Lower lobe of right lung (tissue), 2 donors: ENCODE measurements around the gene TIGAR. TPM values are rescaled to one million over a fixed set of nuclear protein-coding genes. Genes with fewer than 3 reads are reported as not detected.

Experiments used
- ATAC-seq, 2 donors: fragments of 200-7000 bp; cut with Tn5 transposase; one replicate each; pipeline ENCODE4 v1.9.1; 2020 to 2022; ENCODE audit warnings: mild to moderate bottlenecking in 2 of 2, moderate library complexity in 2 of 2
- DNase-seq: peaks from one replicate; pipeline ENCODE4 v3.0.0-alpha.2; 2020
- H3K27ac ChIP-seq: fragments of 200-600 bp; one replicate; pipeline ENCODE4 v1.8.0; 2022
- H3K27me3 ChIP-seq: fragments of 200-600 bp; one replicate; pipeline ENCODE4 v1.8.0; 2022; ENCODE audit warnings: low read depth
- H3K36me3 ChIP-seq: fragments of 200-600 bp; one replicate; pipeline ENCODE4 v1.8.0; 2022; ENCODE audit warnings: mild to moderate bottlenecking
- H3K4me1 ChIP-seq: fragments of 200-600 bp; one replicate; pipeline ENCODE4 v1.8.0; 2022
- H3K4me3 ChIP-seq: fragments of 200-600 bp; one replicate; pipeline ENCODE4 v1.8.0; 2022; ENCODE audit warnings: mild to moderate bottlenecking
- H3K9me3 ChIP-seq: fragments of 200-600 bp; one replicate; pipeline ENCODE4 v1.8.0; 2022
- intact Hi-C: fragments of 100-400 bp; cut with DNase I; formaldehyde crosslinking; loops from one replicate; pipeline ENCODE4 v1.11.0; 2022
- total RNA-seq: library from RNA; stranded (reverse); fragmentation: NEBNext Ultra II Directional; extraction: Animal tissue kit (Norgen Biotek cat#: 25700); gene quantifications from one replicate; pipeline ENCODE4 v1.2.1, GENCODE V29; 2021
- TF ChIP-seq, protein P1 (sequence below): fragments of 200-600 bp; IDR thresholded peaks from one replicate; pipeline ENCODE4 v1.8.0; 2022; ENCODE audit warnings: antibody characterized with exemption, mild to moderate bottlenecking
- donor health status: DM: no; HTN: yes; CAD: no; lungs with severe emphysema.

Gene TIGAR
- total RNA-seq, 1 donor from 2014 or later, result 18.6 TPM

DNA sequence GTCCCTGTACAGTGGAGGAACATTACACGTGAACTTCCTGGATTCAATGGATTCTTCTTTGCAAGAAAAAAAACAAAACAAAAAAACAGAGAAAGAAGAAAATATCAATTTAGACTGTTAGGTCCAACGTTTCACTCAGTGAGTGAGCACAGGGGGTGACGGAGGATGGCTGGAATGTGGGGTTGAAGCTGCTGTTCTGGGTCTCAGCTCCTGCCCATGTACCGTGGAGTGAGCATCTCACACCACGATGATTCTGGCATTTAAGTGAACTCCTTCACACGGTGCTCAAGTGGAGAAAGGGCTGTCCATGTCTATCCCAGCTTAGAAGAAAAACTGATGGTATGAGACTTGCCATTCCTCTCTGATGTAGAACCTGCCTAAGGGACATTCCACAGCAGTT, 24.3 kb upstream of the TIGAR start:
- Histone ChIP-seq H3K4me3 (no peak overlapping the region), H3K27me3 (no peaks in the 10 kb centered on the region), H3K4me1 (no peaks in the 10 kb centered on the region), H3K36me3 (peaks cover 69% of the 10 kb centered on the region), H3K27ac (no peak overlapping the region), H3K9me3 (no peaks in the 10 kb centered on the region)
- intact Hi-C loops, result no loop called here
- TF ChIP-seq, protein P1, sequence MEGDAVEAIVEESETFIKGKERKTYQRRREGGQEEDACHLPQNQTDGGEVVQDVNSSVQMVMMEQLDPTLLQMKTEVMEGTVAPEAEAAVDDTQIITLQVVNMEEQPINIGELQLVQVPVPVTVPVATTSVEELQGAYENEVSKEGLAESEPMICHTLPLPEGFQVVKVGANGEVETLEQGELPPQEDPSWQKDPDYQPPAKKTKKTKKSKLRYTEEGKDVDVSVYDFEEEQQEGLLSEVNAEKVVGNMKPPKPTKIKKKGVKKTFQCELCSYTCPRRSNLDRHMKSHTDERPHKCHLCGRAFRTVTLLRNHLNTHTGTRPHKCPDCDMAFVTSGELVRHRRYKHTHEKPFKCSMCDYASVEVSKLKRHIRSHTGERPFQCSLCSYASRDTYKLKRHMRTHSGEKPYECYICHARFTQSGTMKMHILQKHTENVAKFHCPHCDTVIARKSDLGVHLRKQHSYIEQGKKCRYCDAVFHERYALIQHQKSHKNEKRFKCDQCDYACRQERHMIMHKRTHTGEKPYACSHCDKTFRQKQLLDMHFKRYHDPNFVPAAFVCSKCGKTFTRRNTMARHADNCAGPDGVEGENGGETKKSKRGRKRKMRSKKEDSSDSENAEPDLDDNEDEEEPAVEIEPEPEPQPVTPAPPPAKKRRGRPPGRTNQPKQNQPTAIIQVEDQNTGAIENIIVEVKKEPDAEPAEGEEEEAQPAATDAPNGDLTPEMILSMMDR, result no peak
- ATAC-seq (no peak), DNase-seq (no peak)

DNA sequence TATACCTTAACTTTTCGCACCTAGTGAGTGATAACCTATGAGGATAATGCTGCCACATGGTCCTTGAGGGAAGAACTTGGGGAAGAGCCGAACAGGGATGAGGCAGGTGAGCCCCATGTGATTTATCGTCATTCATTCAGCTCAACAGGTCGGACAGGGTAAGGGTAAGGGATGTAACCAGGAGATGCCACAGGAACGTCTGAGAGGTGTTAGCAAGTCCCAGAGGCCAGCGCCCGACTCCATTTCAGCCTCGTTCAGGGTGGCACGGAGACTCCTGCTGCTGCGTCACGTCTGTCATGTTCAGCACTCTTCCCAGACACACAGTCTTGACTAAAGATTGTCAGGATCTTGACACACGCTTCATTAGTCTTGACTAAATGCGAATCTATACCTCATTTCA, 23.4 kb upstream of the TIGAR start:
- ATAC-seq, result no peak
- H3K27ac ChIP-seq, result no peak overlapping the region
- no peaks in the 10 kb centered on the region for H3K9me3 ChIP-seq
- H3K27me3 ChIP-seq, result no peaks in the 10 kb centered on the region
- DNase-seq, result no peak
- H3K36me3 ChIP-seq, result peaks cover 70% of the 10 kb centered on the region
- no peak overlapping the region for H3K4me3 ChIP-seq
- H3K4me1 ChIP-seq, result no peaks in the 10 kb centered on the region
- intact Hi-C loops, result no loop called here
- TF ChIP-seq, protein P1, result no peak

DNA sequence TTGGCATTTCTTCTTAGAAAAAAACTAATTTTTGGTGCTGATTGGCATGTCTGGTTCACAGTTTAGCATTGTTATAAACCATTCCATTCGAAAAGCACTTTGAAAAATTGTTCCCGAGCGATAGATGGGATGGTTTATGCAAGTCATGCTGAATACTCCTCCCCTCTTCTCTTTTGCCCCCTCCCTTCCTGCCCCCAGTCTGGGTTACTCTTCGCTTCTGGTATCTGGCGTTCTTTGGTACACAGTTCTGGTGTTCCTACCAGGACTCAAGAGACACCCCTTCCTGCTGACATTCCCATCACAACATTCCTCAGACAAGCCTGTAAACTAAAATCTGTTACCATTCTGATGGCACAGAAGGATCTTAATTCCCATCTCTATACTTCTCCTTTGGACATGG, 20.1 kb upstream of the TIGAR start:
- no peaks in the 10 kb centered on the region for H3K9me3 ChIP-seq
- no peaks in the 10 kb centered on the region for H3K27me3 ChIP-seq
- ATAC-seq (no peak), DNase-seq (no peak)
- TF ChIP-seq, protein P1, result no peak
- H3K27ac ChIP-seq, result no peak overlapping the region
- H3K4me3 ChIP-seq, result no peak overlapping the region
- intact Hi-C loops, result no loop called here
- H3K4me1 ChIP-seq, result no peaks in the 10 kb centered on the region
- H3K36me3 ChIP-seq, result peaks cover 76% of the 10 kb centered on the region

DNA sequence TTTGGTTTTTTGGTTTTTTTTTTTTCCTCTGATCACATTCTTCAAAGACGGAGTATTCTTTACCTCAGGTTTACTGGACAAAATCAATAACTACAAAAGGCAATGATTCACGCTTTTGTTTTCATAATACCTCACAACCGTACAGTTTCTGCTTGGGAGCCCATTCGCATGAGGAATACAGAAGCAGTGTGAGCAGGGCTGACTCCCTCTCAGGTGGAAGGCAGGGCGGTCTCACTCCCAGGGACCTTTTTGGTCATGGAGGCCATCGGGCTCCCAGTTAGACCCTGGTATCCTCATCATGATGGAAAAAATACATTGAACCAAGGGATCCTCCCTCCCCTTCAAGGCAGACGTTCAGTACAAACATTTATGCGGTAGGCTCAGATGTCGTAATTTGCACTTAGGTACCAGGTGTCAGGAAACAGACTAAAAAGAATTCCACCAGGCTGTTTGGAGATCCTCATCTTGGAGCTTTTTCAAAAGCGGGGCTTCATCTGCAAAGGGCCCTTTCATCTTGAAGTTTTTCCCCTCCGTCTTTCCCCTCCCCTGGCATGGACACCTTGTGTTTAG, 19.0 kb upstream of the TIGAR start:
- Histone ChIP-seq H3K27me3 (no peaks in the 10 kb centered on the region), H3K4me3 (no peak overlapping the region), H3K4me1 (no peaks in the 10 kb centered on the region), H3K27ac (no peak overlapping the region), H3K9me3 (no peaks in the 10 kb centered on the region), H3K36me3 (peaks cover 73% of the 10 kb centered on the region)
- no peak for ATAC-seq
- intact Hi-C loops, result no loop called here
- DNase-seq, result no peak
- TF ChIP-seq, protein P1, result no peak

DNA sequence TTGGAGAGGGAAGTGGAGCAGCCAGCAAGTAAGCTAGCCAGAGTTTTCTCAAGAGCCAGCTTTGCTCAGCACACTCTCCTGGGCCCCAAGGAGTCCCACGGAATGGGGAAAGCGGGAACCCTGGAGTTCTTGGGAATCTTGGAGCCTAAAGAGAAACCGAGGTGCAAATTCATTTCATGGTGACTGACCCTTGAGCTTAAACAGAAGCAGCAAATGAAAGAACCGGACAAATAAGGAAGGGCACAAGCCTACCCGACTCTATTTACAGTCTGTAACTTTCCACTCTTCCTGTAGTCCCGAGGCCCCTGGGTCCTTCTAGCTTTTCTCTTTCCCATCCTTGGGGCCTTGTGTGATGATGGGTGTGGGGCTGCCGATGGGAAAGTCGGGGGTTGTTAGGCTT, 18.1 kb upstream of the TIGAR start:
- intact Hi-C loops, result no loop called here
- H3K36me3 ChIP-seq, result peaks cover 66% of the 10 kb centered on the region
- DNase-seq, result no peak
- TF ChIP-seq, protein P1, result no peak
- no peaks in the 10 kb centered on the region for H3K4me1 ChIP-seq
- H3K27ac ChIP-seq, result no peak overlapping the region
- no peak overlapping the region for H3K4me3 ChIP-seq
- H3K27me3 ChIP-seq, result no peaks in the 10 kb centered on the region
- no peak for ATAC-seq
- no peaks in the 10 kb centered on the region for H3K9me3 ChIP-seq

DNA sequence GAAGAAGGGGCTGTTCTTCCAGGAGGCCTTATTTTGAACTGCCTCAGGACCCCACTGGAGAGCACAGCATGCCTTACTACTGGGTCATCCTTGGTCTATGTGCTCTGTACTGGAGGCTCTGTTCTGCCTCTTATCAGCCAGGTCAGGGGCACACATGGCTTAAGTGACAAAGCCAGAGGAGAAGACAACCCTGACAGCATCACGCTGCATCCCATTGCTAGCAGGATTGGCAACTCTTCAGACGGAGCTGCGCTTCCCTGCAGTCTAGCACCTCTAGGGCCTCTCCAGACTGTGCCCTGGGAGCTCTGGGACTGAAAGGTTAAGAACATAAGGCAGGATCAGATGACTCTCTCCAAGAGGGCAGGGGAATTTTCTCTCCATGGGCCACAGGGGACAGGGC, 17.3 kb upstream of the TIGAR start:
- no peaks in the 10 kb centered on the region for H3K4me1 ChIP-seq
- no peaks in the 10 kb centered on the region for H3K27me3 ChIP-seq
- TF ChIP-seq, protein P1, result no peak
- intact Hi-C loops, result no loop called here
- DNase-seq, result no peak
- no peaks in the 10 kb centered on the region for H3K9me3 ChIP-seq
- ATAC-seq, result no peak
- H3K4me3 ChIP-seq, result no peak overlapping the region
- H3K36me3 ChIP-seq, result peaks cover 62% of the 10 kb centered on the region
- H3K27ac ChIP-seq, result no peak overlapping the region
